GM19240 (cell line): ENCODE measurements around the gene CUX1.

ENCODE experiments used
- DNase-seq: peaks from one replicate; pipeline ENCODE4 v3.0.0; 2011; ENCODE audit warnings: low spot score; ENCODE audit not compliant: insufficient read length

The CUX1 gene

GRCh38 chr7:101956130-101956529 is 138.7 kb downstream of the CUX1 start:
- DNase-seq, result no peak

GRCh38 chr7:101957744-101958525 is 140.5 kb downstream of the CUX1 start:
- DNase-seq, result no peak

DNA sequence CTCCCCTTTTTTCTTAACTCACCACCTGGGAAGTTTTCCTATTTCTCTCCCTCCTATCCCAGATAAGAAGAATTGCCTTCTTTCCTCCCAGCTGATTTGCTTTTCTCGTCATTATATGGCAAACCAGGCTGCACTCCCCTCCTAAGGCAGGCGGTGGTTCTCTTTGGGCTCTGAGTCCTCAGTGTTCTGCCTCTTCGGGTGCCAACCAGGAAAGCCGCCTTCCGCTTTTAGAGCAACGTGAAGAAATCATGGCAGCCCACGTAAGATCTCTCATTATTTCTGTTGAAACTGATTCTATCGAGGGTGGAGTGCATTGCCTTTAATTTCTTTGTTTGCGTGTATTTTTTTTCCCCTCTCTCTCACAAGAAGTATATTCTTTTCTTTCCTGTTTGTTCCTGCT is 141.9 kb downstream of the CUX1 start:
- DNase-seq, result no peak

- DNase-seq, result no peak
Measured at GRCh38 chr7:101959829-101960228, 142.4 kb downstream of the CUX1 start.

DNA sequence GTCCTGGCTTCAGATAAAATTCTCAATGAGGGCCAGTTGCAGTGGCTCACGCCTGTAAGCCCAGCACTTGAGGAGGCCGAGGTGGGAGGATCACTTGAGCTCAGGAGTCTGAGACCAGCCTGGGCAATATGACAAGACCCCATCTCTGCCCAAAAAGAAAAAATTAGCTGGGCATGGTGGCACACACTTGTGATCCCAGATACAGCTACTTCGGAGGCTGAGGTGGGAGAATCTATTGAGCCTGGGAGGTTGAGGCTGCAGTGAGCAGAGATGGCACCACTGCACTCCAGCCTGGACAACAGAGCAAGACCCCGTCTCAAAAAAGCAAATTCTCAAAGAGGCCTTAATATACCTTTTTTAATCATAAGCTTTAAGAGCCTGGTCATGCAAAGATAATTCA is 142.9 kb downstream of the CUX1 start:
- DNase-seq, result no peak

- DNase-seq, result no peak
Measured at GRCh38 chr7:101960985-101961708, 143.7 kb downstream of the CUX1 start.

DNA sequence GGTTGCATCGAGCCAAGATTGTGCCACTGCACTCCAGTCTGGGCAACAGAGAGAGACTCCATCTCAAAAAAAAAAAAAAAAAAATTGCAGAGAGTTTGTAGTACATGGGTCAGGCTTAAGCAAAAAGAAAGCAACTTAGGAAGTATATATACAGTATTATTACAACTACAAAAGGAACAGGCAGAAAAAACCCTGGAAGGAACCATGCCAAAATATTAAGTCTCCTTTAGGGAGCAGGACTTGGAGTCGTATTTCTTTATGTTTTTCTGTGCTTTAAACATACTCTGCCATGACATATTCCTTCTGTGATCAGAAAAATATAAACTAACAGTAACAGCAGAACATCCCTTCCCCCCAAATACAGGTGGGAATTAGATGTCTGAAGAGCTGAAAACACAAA is 144.4 kb downstream of the CUX1 start:
- DNase-seq, result no peak

DNA sequence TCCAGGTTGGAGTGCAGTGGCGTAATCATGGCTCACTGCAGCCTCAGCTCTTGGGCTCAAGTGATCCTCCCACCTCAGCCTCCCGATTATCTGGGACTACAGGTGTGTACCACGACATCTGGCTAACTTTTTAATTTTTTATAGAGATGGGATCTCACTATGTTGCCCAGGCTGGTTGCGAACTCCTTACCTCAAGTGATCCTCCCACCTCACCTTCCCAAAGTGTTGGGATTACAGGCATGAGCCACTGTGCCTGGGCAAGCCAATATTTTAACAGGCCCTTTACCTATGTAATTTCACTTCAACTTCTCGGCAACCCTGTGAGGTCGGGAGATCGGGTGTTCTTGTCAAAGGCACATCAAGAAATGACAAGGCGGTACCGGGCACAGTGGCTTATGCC is 146.3 kb downstream of the CUX1 start:
- DNase-seq, result no peak

DNA sequence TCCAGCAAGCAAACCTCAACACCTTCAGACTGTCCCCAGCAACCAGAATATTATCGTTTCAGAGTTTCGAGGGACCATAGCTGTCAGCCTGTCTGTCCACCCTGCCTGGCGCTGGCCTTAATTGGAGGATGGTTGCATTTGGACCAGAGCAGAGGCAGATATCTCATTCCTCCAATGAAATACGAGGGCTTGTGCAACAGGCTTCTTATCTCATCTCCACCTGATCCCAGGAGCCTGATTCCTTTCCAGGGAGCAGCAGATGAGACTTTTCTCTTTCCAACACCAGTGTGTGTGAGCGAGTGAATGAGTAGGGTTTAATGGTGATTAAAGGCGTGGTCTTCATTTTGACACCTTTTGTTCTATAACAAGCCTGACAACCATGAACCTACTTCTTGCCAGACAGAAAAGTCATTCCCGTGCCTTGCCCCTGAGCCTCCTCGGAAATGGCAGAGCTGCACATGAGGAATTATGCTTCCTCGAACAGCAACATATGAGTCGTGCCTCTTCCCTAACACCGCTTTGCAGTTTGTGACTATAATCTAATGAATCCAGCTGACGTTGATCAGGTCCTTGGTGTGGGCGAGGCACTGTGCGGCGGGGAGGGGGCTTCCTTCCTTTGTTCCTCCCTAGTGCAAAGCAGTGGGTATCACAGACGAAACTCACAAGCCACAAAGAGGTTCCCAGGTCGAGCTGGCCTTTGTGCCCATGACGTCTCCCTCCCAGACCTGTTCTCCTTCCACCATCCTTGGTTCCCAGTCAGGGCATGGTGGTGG is 147.4 kb downstream of the CUX1 start:
- no peak for DNase-seq

- DNase-seq, result no peak
Measured at GRCh38 chr7:101968720-101969466, 151.5 kb downstream of the CUX1 start.

- no peak for DNase-seq
Measured at GRCh38 chr7:101969997-101970585, 152.7 kb downstream of the CUX1 start.

GRCh38 chr7:101970801-101971200 is 153.4 kb downstream of the CUX1 start:
- DNase-seq, result no peak

GRCh38 chr7:101971457-101971856 is 154.0 kb downstream of the CUX1 start:
- DNase-seq, result no peak

DNA sequence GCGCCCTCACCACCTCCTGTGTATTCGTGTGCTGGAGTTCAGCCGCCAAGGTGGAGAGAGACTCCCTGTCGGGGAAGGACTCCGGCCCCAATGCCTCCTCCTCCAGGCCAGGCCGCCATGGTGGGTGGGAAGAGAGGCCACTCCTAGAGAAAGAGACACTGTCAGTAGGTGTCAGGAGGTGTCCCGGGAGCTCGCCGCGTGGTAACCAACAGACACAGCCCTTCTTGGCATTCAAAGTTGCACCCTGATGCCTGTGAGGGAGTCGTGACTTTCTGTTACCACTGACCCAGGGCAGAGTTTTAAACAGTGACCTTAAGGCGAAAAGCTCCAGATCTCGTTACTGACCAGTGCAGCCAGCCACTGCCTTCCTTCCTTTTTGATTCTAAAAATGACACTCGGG is 155.2 kb downstream of the CUX1 start:
- DNase-seq, result no peak

GRCh38 chr7:101973130-101973529 is 155.7 kb downstream of the CUX1 start:
- DNase-seq, result no peak

DNA sequence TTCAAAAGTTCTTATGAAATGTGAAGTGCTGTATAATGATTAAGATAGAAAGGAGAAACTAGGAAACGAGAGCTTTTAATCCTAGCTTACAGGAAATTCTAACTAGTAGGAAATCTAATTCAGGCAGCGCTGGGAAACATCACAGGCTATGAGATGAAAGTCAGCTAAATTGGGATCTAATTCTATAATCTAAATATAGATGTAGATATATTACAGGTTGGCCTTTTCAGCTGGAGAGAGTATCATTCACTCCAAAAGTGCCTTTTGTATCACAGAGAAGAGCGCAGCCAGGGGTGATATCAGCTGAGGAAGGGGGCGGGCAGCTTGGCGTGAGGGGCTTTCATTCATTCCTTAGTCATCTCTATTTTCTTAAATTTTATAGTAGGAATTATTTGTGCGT is 157.0 kb downstream of the CUX1 start:
- no peak for DNase-seq

DNA sequence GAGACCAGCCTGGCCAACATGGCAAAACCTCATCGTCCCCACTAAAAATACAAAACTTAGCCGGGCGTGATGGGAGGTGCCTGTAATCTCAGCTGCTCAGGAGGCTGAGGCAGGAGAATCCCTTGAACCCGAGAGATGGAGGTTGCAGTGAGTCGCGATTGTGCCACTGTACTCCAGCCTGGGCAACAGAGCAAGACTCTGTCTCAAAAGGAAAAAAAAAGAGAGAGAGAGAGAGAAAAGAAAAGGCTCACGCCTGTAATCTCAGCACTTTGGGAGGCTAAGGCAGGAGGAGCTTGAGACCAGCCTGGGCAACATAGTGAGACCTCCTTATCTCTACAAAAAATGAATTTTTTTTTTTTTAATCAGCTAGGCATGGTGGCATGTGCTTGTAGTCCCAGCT is 157.6 kb downstream of the CUX1 start:
- DNase-seq, result no peak

GRCh38 chr7:101976411-101976810 is 159.0 kb downstream of the CUX1 start:
- no peak for DNase-seq

DNA sequence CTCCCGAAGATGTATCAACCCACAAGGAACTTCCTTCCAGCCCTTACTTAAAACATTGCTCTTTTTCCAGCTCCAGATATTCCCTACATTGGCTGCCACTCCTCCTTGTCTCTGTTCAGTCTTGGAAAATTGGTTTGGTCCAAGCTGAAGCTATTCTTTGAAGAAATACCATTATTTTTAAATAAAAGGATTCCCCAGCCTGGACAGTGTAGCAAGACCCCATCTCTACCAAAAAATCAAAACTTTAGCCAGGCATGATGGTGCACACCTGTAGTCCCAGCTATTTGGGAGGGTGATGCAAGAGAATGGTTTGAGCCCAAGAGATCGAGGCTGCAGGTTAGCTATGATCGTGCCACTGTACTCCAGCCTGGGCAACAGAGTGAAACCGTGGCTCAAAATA is 159.8 kb downstream of the CUX1 start:
- no peak for DNase-seq

DNA sequence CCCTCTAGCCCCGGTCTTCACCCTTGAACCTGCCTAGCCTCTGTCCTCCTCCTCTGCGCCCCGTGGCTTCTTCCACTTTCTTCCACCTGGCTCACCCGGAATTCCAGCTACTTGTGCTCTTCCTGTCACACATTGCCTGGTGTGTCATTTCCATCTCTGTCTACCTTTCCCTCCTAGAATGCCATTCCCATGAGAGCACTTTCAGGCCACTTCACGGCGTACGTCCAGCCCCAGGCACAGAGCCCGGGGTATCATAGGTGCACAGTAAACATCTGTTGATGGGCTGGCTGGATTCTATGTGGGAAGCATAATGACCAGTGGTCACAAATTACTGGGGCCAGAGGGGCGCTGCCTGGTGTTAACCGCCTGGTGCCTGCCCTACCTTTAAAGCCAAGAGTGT is 161.3 kb downstream of the CUX1 start:
- no peak for DNase-seq

- no peak for DNase-seq
Measured at GRCh38 chr7:101983147-101983811, 165.9 kb downstream of the CUX1 start.
